HCT116 (cell line): ENCODE results near the gene PRSS53.
A peak's percentile ranks its signal among the peaks of the same experiment; 100 is the strongest.

Experiments used
- CEBPB ChIP-seq: IDR thresholded peaks from 2 replicates; pipeline ENCODE4 v1.6.1; 2012; ENCODE audit warnings: low read depth
- EGR1 ChIP-seq: IDR thresholded peaks from 2 replicates; pipeline ENCODE4 v1.6.1; 2012; ENCODE audit warnings: low read depth
- EZH2 ChIP-seq: fragments of 200-600 bp; sonication (generic); IDR thresholded peaks from 2 replicates; pipeline ENCODE4 v1.6.1; 2017; ENCODE audit warnings: antibody characterized with exemption, mixed run types
- POLR2A ChIP-seq: IDR thresholded peaks from 2 replicates; pipeline ENCODE4 v1.7.0; 2011; ENCODE audit warnings: borderline replicate concordance; ENCODE audit not compliant: insufficient read depth, insufficient read length; ENCODE audit errors: extremely low read depth
- POLR2AphosphoS5 ChIP-seq: IDR thresholded peaks from 2 replicates; pipeline ENCODE4 v1.6.1; 2011; ENCODE audit warnings: mild to moderate bottlenecking, low read depth, low read length, moderate library complexity
- SP1 ChIP-seq: IDR thresholded peaks from 2 replicates; pipeline ENCODE4 v1.6.1; 2012; ENCODE audit warnings: low read depth
- SRF ChIP-seq: IDR thresholded peaks from 2 replicates; pipeline ENCODE4 v1.6.1; 2012; ENCODE audit warnings: low read depth
- YY1 ChIP-seq: IDR thresholded peaks from 2 replicates; pipeline ENCODE4 v1.6.1; 2011; ENCODE audit warnings: low read length, low read depth, moderate library complexity, mild to moderate bottlenecking; ENCODE audit not compliant: insufficient replicate concordance; ENCODE audit errors: extremely low read depth
- TF ChIP-seq, protein P1 (sequence below), 3 experiments: fragments of 200-600 bp in 1 of 3; sonication (generic) in 1 of 3; IDR thresholded peaks in 2 of 3; conservative IDR thresholded peaks in 1 of 3; 2 replicates each; pipeline ENCODE4 v1.5.1; 2012 to 2017; ENCODE audit warnings: low read depth in 2 of 3, low read length in 2 of 3, antibody characterized with exemption in 1 of 3, borderline replicate concordance in 1 of 3, control low read depth in 1 of 3, mild to moderate bottlenecking in 1 of 3, mixed read lengths in 1 of 3, mixed run types in 1 of 3, moderate library complexity in 1 of 3; ENCODE audit not compliant: insufficient read depth in 1 of 3
- TF ChIP-seq, protein P2 (sequence below): IDR thresholded peaks from 2 replicates; pipeline ENCODE4 v1.6.1; 2012
- TF ChIP-seq, protein P3 (sequence below): IDR thresholded peaks from 2 replicates; pipeline ENCODE4 v1.6.1; 2012; ENCODE audit warnings: low read depth
- TF ChIP-seq, protein P4 (sequence below): IDR thresholded peaks from 2 replicates; pipeline ENCODE4 v1.6.1; 2012

DNA sequence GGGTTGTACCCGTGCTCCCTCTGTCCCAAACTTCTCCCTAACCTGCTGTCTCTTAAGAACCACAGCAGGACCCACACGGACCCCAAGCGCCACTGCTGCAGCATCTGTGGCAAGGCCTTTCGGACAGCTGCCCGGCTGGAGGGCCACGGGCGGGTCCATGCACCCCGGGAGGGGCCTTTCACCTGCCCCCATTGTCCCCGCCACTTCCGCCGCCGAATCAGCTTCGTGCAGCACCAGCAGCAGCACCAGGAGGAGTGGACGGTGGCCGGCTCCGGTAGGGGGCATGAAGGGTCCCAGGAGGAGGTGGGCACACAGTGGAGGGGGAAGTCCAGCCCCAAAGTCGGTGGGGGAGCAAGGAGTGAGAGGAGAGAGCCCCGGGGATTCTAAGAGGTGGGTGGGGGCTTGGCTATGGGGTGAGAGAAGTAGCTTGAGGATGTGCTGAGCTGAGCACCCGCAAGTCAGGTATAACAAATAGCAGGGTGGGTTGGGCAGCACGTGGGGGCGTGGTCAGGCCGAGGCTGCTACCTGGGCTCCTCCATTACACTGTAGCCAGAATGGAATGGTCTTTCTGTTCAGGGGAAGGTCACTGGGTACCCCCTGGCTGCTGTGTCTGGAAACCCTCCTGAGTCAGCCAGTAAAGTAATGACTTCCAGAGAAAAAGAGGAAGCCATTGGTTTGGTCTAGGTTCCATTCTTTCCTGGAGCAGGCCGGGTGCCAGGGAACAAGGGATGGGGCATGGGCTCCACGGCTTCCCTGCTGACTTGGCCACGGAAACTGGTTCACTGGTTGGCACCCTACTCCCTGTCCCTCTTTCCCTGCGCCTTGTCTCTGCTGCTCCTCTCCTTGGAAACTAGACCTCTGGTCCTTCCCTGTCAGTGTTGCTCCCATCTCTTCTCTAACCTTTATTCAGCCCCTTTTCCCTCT is 7.1 kb downstream of the PRSS53 start:
- TF ChIP-seq, protein P1, sequence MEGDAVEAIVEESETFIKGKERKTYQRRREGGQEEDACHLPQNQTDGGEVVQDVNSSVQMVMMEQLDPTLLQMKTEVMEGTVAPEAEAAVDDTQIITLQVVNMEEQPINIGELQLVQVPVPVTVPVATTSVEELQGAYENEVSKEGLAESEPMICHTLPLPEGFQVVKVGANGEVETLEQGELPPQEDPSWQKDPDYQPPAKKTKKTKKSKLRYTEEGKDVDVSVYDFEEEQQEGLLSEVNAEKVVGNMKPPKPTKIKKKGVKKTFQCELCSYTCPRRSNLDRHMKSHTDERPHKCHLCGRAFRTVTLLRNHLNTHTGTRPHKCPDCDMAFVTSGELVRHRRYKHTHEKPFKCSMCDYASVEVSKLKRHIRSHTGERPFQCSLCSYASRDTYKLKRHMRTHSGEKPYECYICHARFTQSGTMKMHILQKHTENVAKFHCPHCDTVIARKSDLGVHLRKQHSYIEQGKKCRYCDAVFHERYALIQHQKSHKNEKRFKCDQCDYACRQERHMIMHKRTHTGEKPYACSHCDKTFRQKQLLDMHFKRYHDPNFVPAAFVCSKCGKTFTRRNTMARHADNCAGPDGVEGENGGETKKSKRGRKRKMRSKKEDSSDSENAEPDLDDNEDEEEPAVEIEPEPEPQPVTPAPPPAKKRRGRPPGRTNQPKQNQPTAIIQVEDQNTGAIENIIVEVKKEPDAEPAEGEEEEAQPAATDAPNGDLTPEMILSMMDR (IDR thresholded peaks at IDR 0.05 in 2 of 3, conservative IDR thresholded peaks at IDR 0.05 in 1 of 3; ENCODE audit: borderline replicate concordance in 1 of 3, insufficient read depth in 1 of 3, low read depth in 2 of 3, low read length in 2 of 3) = no peak
- peak; percentile 19; the same call in 1 of the 2 replicates for TF ChIP-seq POLR2AphosphoS5
- no peak for TF ChIP-seq EGR1
- TF ChIP-seq, protein P2, sequence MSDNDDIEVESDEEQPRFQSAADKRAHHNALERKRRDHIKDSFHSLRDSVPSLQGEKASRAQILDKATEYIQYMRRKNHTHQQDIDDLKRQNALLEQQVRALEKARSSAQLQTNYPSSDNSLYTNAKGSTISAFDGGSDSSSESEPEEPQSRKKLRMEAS = no peak
- no peak for TF ChIP-seq YY1
- no peak for TF ChIP-seq EZH2
- TF ChIP-seq, protein P3, sequence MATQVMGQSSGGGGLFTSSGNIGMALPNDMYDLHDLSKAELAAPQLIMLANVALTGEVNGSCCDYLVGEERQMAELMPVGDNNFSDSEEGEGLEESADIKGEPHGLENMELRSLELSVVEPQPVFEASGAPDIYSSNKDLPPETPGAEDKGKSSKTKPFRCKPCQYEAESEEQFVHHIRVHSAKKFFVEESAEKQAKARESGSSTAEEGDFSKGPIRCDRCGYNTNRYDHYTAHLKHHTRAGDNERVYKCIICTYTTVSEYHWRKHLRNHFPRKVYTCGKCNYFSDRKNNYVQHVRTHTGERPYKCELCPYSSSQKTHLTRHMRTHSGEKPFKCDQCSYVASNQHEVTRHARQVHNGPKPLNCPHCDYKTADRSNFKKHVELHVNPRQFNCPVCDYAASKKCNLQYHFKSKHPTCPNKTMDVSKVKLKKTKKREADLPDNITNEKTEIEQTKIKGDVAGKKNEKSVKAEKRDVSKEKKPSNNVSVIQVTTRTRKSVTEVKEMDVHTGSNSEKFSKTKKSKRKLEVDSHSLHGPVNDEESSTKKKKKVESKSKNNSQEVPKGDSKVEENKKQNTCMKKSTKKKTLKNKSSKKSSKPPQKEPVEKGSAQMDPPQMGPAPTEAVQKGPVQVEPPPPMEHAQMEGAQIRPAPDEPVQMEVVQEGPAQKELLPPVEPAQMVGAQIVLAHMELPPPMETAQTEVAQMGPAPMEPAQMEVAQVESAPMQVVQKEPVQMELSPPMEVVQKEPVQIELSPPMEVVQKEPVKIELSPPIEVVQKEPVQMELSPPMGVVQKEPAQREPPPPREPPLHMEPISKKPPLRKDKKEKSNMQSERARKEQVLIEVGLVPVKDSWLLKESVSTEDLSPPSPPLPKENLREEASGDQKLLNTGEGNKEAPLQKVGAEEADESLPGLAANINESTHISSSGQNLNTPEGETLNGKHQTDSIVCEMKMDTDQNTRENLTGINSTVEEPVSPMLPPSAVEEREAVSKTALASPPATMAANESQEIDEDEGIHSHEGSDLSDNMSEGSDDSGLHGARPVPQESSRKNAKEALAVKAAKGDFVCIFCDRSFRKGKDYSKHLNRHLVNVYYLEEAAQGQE = no peak
- no peak for TF ChIP-seq CEBPB
- TF ChIP-seq, protein P4, sequence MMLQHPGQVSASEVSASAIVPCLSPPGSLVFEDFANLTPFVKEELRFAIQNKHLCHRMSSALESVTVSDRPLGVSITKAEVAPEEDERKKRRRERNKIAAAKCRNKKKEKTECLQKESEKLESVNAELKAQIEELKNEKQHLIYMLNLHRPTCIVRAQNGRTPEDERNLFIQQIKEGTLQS = no peak
- TF ChIP-seq SP1 = no peak
- no peak for TF ChIP-seq POLR2A
- no peak for TF ChIP-seq SRF
